ENCODE measurements around the gene HIPK2.

The HIPK2 gene

GRCh38 chr7:139753693-139754111 lies 24.1 kb downstream of the HIPK2 start:
- H3K27ac ChIP-seq = no peak overlapping the region
- H3K4me3 ChIP-seq (IDR thresholded peaks at IDR 0.05; ENCODE audit: insufficient read depth, low read depth, low read length) = no peak overlapping the region

GRCh38 chr7:139753081-139753692 lies 24.6 kb downstream of the HIPK2 start:
- H3K4me2 ChIP-seq = no peak overlapping the region
- no peaks in the 10 kb centered on the region for H3K27me3 ChIP-seq (ENCODE audit: insufficient read depth, low read depth)
- no peak overlapping the region for H2AFZ ChIP-seq (ENCODE audit: low read depth)
- peaks cover 16% of the 10 kb centered on the region for H3K4me1 ChIP-seq (ENCODE audit: low read depth, poor library complexity, severe bottlenecking)
- H3K9ac ChIP-seq = no peak overlapping the region
- H3K27ac ChIP-seq = no peak overlapping the region
- peaks cover 15% of the 10 kb centered on the region; the same call in 1 of the 2 replicates for H4K20me1 ChIP-seq (ENCODE audit: insufficient read depth)
- no peak overlapping the region for H3K4me3 ChIP-seq (IDR thresholded peaks at IDR 0.05; ENCODE audit: insufficient read depth, low read depth, low read length)
- no peaks in the 10 kb centered on the region for H3K36me3 ChIP-seq (ENCODE audit: insufficient read depth)
- no peak; the same call in 1 of the 2 replicates for TF ChIP-seq CTCF (conservative IDR thresholded peaks at IDR 0.05; ENCODE audit: low read depth, low read length)
- H3K79me2 ChIP-seq (ENCODE audit: insufficient read depth, low read depth) = peaks cover 61% of the 10 kb centered on the region

More at GRCh38 chr7:139753693-139754111, 24.1 kb downstream of the HIPK2 start:
- H3K79me2 ChIP-seq (ENCODE audit: insufficient read depth, low read depth) = peaks cover 61% of the 10 kb centered on the region
- H2AFZ ChIP-seq (ENCODE audit: low read depth) = no peak overlapping the region
- H3K27me3 ChIP-seq (ENCODE audit: insufficient read depth, low read depth) = no peaks in the 10 kb centered on the region
- H4K20me1 ChIP-seq (ENCODE audit: insufficient read depth) = peaks cover 15% of the 10 kb centered on the region; the same call in 1 of the 2 replicates
- no peak overlapping the region for H3K9ac ChIP-seq
- no peak overlapping the region for H3K4me2 ChIP-seq
- TF ChIP-seq CTCF (conservative IDR thresholded peaks at IDR 0.05; ENCODE audit: low read depth, low read length) = no peak
- H3K36me3 ChIP-seq (ENCODE audit: insufficient read depth) = no peaks in the 10 kb centered on the region
- peaks cover 17% of the 10 kb centered on the region for H3K4me1 ChIP-seq (ENCODE audit: low read depth, poor library complexity, severe bottlenecking)

- H2AFZ ChIP-seq (ENCODE audit: low read depth) = no peak overlapping the region
- peaks cover 14% of the 10 kb centered on the region for H3K4me1 ChIP-seq (ENCODE audit: low read depth, poor library complexity, severe bottlenecking)
- no peak overlapping the region for H3K9ac ChIP-seq
- H3K79me2 ChIP-seq (ENCODE audit: insufficient read depth, low read depth) = peaks cover 60% of the 10 kb centered on the region
- no peaks in the 10 kb centered on the region for H3K36me3 ChIP-seq (ENCODE audit: insufficient read depth)
- H3K4me3 ChIP-seq (IDR thresholded peaks at IDR 0.05; ENCODE audit: insufficient read depth, low read depth, low read length) = no peak overlapping the region
- H3K27ac ChIP-seq = no peak overlapping the region
- no peak overlapping the region for H3K4me2 ChIP-seq
- peaks cover 15% of the 10 kb centered on the region; the same call in 1 of the 2 replicates for H4K20me1 ChIP-seq (ENCODE audit: insufficient read depth)
- TF ChIP-seq CTCF (conservative IDR thresholded peaks at IDR 0.05; ENCODE audit: low read depth, low read length) = no peak
- no peaks in the 10 kb centered on the region for H3K27me3 ChIP-seq (ENCODE audit: insufficient read depth, low read depth)
These were observed 25.2 kb downstream of the HIPK2 start for GRCh38 chr7:139752604-139753003.

GRCh38 chr7:139752148-139752547 lies 25.6 kb downstream of the HIPK2 start:
- peaks cover 15% of the 10 kb centered on the region; the same call in 1 of the 2 replicates for H4K20me1 ChIP-seq (ENCODE audit: insufficient read depth)
- H3K36me3 ChIP-seq (ENCODE audit: insufficient read depth) = no peaks in the 10 kb centered on the region
- TF ChIP-seq CTCF (conservative IDR thresholded peaks at IDR 0.05; ENCODE audit: low read depth, low read length) = no peak
- no peak overlapping the region for H3K9ac ChIP-seq
- H2AFZ ChIP-seq (ENCODE audit: low read depth) = no peak overlapping the region
- no peak overlapping the region for H3K27ac ChIP-seq
- H3K79me2 ChIP-seq (ENCODE audit: insufficient read depth, low read depth) = peaks cover 55% of the 10 kb centered on the region
- no peaks in the 10 kb centered on the region for H3K27me3 ChIP-seq (ENCODE audit: insufficient read depth, low read depth)
- H3K4me3 ChIP-seq (IDR thresholded peaks at IDR 0.05; ENCODE audit: insufficient read depth, low read depth, low read length) = no peak overlapping the region
- peaks cover 9% of the 10 kb centered on the region for H3K4me1 ChIP-seq (ENCODE audit: low read depth, poor library complexity, severe bottlenecking)
- H3K4me2 ChIP-seq = no peak overlapping the region

Measured in KMS-11 (cell line).